Smooth muscle cell (in vitro differentiated cells): ENCODE measurements around the gene CDH23. TPM values are rescaled to one million over a fixed set of nuclear protein-coding genes. Genes with fewer than 3 reads are reported as not detected.

Source experiments
- DNase-seq: peaks from one replicate; lab custom pipeline; 2025; ENCODE audit not compliant: unreplicated experiment; lab: John Stamatoyannopoulos, UW
- H2AFZ ChIP-seq: fragments of 200-600 bp; sonication (generic); 2 replicates; pipeline ENCODE4 v1.6.0; 2016; ENCODE audit warnings: antibody characterized with exemption, low read depth, mild to moderate bottlenecking
- H3F3A ChIP-seq: fragments of 200-600 bp; sonication (generic); 2 replicates; pipeline ENCODE4 v1.6.0; 2017; ENCODE audit warnings: antibody characterized with exemption, low read depth
- H3K27ac ChIP-seq: fragments of 200-600 bp; sonication (generic); 2 replicates; pipeline ENCODE4 v1.5.1; 2016; ENCODE audit warnings: low read depth, mild to moderate bottlenecking
- H3K27me3 ChIP-seq: fragments of 200-600 bp; sonication (generic); 2 replicates; pipeline ENCODE4 v1.6.1; 2016; ENCODE audit warnings: low read depth, mild to moderate bottlenecking
- H3K36me3 ChIP-seq: fragments of 200-600 bp; sonication (generic); 2 replicates; pipeline ENCODE4 v1.5.1; 2016; ENCODE audit warnings: low read depth
- H3K4me1 ChIP-seq: fragments of 200-600 bp; sonication (generic); 2 replicates; pipeline ENCODE4 v1.5.1; 2016; ENCODE audit warnings: low read depth
- H3K4me2 ChIP-seq: fragments of 200-600 bp; sonication (generic); 2 replicates; pipeline ENCODE4 v1.6.0; 2016; ENCODE audit warnings: mild to moderate bottlenecking
- H3K4me3 ChIP-seq: fragments of 200-600 bp; sonication (generic); 2 replicates; pipeline ENCODE4 v1.5.1; 2016; ENCODE audit warnings: mild to moderate bottlenecking
- H3K79me2 ChIP-seq: fragments of 200-600 bp; sonication (generic); 2 replicates; pipeline ENCODE4 v1.6.0; 2016; ENCODE audit warnings: low read depth, mild to moderate bottlenecking
- H3K9ac ChIP-seq: fragments of 200-600 bp; sonication (generic); 2 replicates; pipeline ENCODE4 v1.6.0; 2016; ENCODE audit warnings: low read depth
- H3K9me3 ChIP-seq: fragments of 200-600 bp; sonication (generic); replicated peaks from 2 replicates; pipeline ENCODE4 v1.5.1; 2016; ENCODE audit warnings: low read depth
- H4K20me1 ChIP-seq: fragments of 200-600 bp; sonication (generic); 2 replicates; pipeline ENCODE4 v1.6.0; 2016; ENCODE audit warnings: low read depth
- CTCF ChIP-seq: fragments of 200-600 bp; sonication (generic); IDR thresholded peaks from 2 replicates; pipeline ENCODE4 v1.5.1; 2017; ENCODE audit warnings: borderline replicate concordance, mild to moderate bottlenecking, antibody characterized with exemption; ENCODE audit not compliant: insufficient read depth, poor library complexity, severe bottlenecking
- WGBS: methylation state at CpG from one replicate; pipeline ENCODE4 v1.1.7; 2016; ENCODE audit warnings: low lambda C conversion rate; 5-methylcytosine and 5-hydroxymethylcytosine counted together
- polyA plus RNA-seq: library from polyadenylated mRNA; unstranded; fragments of >200 nt; fragmentation: Nextera tagmentation; extraction: Ambion mirVana; gene quantifications from 2 replicates; pipeline ENCODE4 v1.2.1, GENCODE V29; 2016
- total RNA-seq: library from RNA; depleted of rRNA; stranded (reverse); fragments of >200 nt; gene quantifications from 2 replicates; pipeline ENCODE4 v1.2.3, GENCODE V29; 2014

The CDH23 gene
- total and polyA plus RNA-seq, 2 experiments from 2014 or later = 0.99 to 2.5 TPM

GRCh38 chr10:71368176-71368575 lies 28.5 kb upstream of the CDH23 start:
- H3K9ac ChIP-seq = no peak overlapping the region
- H3K27ac ChIP-seq = no peak overlapping the region
- TF ChIP-seq CTCF = no peak
- no peaks in the 10 kb centered on the region for H3K9me3 ChIP-seq
- no peaks in the 10 kb centered on the region for H3K36me3 ChIP-seq
- no peak overlapping the region for H3K4me3 ChIP-seq
- peaks cover 2% of the 10 kb centered on the region for H3K27me3 ChIP-seq
- no peaks in the 10 kb centered on the region for H3K79me2 ChIP-seq
- no peaks in the 10 kb centered on the region for H3K4me1 ChIP-seq
- DNase-seq = no peak
- WGBS = 100% methylated on average over 1 of the region's 1 CpG
- H3F3A ChIP-seq = peaks cover 5% of the 10 kb centered on the region
- H3K4me2 ChIP-seq = no peak overlapping the region
- no peaks in the 10 kb centered on the region for H4K20me1 ChIP-seq
- H2AFZ ChIP-seq = no peak overlapping the region

- Histone ChIP-seq H3K9ac (no peak overlapping the region), H3K27ac (no peak overlapping the region), H3K9me3 (no peaks in the 10 kb centered on the region), H3F3A (peaks cover 5% of the 10 kb centered on the region), H3K4me1 (no peaks in the 10 kb centered on the region), H3K36me3 (no peaks in the 10 kb centered on the region), H3K4me2 (no peak overlapping the region), H3K79me2 (no peaks in the 10 kb centered on the region), H3K27me3 (peaks cover 7% of the 10 kb centered on the region), H3K4me3 (no peak overlapping the region), H2AFZ (no peak overlapping the region), H4K20me1 (no peaks in the 10 kb centered on the region)
- 74% methylated on average over 2 of the region's 2 CpGs for WGBS
- no peak for DNase-seq
- no peak for TF ChIP-seq CTCF
These were observed 28.1 kb upstream of the CDH23 start for GRCh38 chr10:71368643-71369042.

- Histone ChIP-seq H3K9me3 (no peaks in the 10 kb centered on the region), H3F3A (no peaks in the 10 kb centered on the region), H4K20me1 (no peaks in the 10 kb centered on the region), H3K27me3 (peaks cover 11% of the 10 kb centered on the region), H2AFZ (no peak overlapping the region), H3K4me2 (no peak overlapping the region), H3K4me1 (no peaks in the 10 kb centered on the region), H3K36me3 (no peaks in the 10 kb centered on the region), H3K4me3 (no peak overlapping the region), H3K9ac (no peak overlapping the region), H3K79me2 (no peaks in the 10 kb centered on the region), H3K27ac (no peak overlapping the region)
- WGBS = 78% methylated on average over 1 of the region's 1 CpG
- no peak for TF ChIP-seq CTCF
- no peak for DNase-seq
These were observed 27.1 kb upstream of the CDH23 start for GRCh38 chr10:71369602-71370001.

- H3K4me3 ChIP-seq = no peak overlapping the region
- TF ChIP-seq CTCF = no peak
- H3F3A ChIP-seq = no peaks in the 10 kb centered on the region
- H3K9ac ChIP-seq = no peak overlapping the region
- no peaks in the 10 kb centered on the region for H4K20me1 ChIP-seq
- H3K4me2 ChIP-seq = no peak overlapping the region
- no peak overlapping the region for H2AFZ ChIP-seq
- H3K9me3 ChIP-seq = no peaks in the 10 kb centered on the region
- H3K4me1 ChIP-seq = no peaks in the 10 kb centered on the region
- no peaks in the 10 kb centered on the region for H3K36me3 ChIP-seq
- H3K79me2 ChIP-seq = no peaks in the 10 kb centered on the region
- DNase-seq = no peak
- no peak overlapping the region for H3K27ac ChIP-seq
- 92% methylated on average over 3 of the region's 3 CpGs for WGBS
- peaks cover 11% of the 10 kb centered on the region for H3K27me3 ChIP-seq
These were observed 26.7 kb upstream of the CDH23 start for GRCh38 chr10:71370031-71370430.
